Esophagus (tissue), 2 donors: ENCODE data around the gene MGAT4C. TPM values are rescaled to one million over a fixed set of nuclear protein-coding genes. Genes with fewer than 3 reads are reported as not detected.
"Not testable (repeated sequence)": the region's sequence is repeated elsewhere in the genome, so short reads cannot be mapped to it uniquely, and the experiment has no call there.

ENCODE experiments used
- H3K27ac ChIP-seq, 2 donors: one replicate each; pipeline ENCODE4 v1.5.1; 2013; ENCODE audit warnings: low read depth in 2 of 2, mild to moderate bottlenecking in 2 of 2, inconsistent platforms in 1 of 2, low read length in 1 of 2, moderate library complexity in 1 of 2
- H3K27me3 ChIP-seq, 2 donors: one replicate each; pipeline ENCODE4 v1.6.1; 2013; ENCODE audit warnings: low read length in 2 of 2, control low read depth in 1 of 2, mild to moderate bottlenecking in 1 of 2; ENCODE audit not compliant: insufficient read depth in 2 of 2, control insufficient read depth in 1 of 2
- H3K36me3 ChIP-seq, 2 donors: one replicate each; pipeline ENCODE4 v1.6.1; 2013; ENCODE audit warnings: low read length in 1 of 2; ENCODE audit not compliant: control insufficient read depth in 2 of 2, insufficient read depth in 2 of 2
- H3K4me1 ChIP-seq, 2 donors: one replicate each; pipeline ENCODE4 v1.6.1; 2013; ENCODE audit warnings: low read length in 1 of 2; ENCODE audit not compliant: control insufficient read depth in 2 of 2, insufficient read depth in 2 of 2
- H3K4me3 ChIP-seq, 2 donors: one replicate each; pipeline ENCODE4 v1.5.1; 2013; ENCODE audit warnings: low read length in 2 of 2, mild to moderate bottlenecking in 2 of 2, low read depth in 1 of 2, moderate library complexity in 1 of 2
- H3K9me3 ChIP-seq, 2 donors: one replicate each; pipeline ENCODE4 v1.6.1; 2013; ENCODE audit warnings: mild to moderate bottlenecking in 2 of 2, low read depth in 1 of 2, low read length in 1 of 2, moderate library complexity in 1 of 2; ENCODE audit not compliant: control insufficient read depth in 2 of 2, insufficient read depth in 1 of 2
- WGBS, 2 donors: extraction: QIAGEN DNeasy Blood & Tissue Kit; methylation state at CpG; one replicate each; pipeline ENCODE4 v1.1.7; 2013; 5-methylcytosine and 5-hydroxymethylcytosine counted together
- polyA plus RNA-seq, 2 donors: library from polyadenylated mRNA; stranded (reverse); fragments of 200-250 nt; gene quantifications; one replicate each; pipeline ENCODE4 v1.2.3, GENCODE V29; 2013
- donor health status: healthy with polysubstance abuse.
- donor health status: Bipolar disorder and iron deficiency.

The MGAT4C gene
- polyA plus RNA-seq, 2 donors = under 0.01 to 0.04 TPM

DNA sequence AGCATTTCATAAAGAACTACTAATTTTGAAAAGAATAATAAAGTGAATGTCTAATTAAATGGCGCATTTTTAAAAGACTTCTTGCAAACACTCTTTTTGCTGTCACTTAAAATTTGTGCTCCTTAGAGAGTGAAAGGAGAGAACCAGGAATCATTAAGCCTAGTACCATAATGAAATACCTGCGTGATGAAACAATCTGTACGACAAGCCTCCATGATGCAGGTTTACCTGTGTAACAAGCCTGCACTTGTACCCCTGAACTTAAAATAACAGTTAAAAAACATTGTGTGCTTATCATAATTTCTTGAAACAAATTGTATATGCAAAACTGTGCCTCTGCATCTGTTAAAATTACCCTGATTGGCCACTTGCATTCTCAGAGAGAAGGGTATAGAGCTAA lies 108.1 kb downstream of the MGAT4C start:
- H3K27ac ChIP-seq = no peak overlapping the region
- H3K4me3 ChIP-seq = no peak overlapping the region
- no peaks in the 10 kb centered on the region for H3K27me3 ChIP-seq
- H3K4me1 ChIP-seq = no peaks in the 10 kb centered on the region
- no peaks in the 10 kb centered on the region for H3K9me3 ChIP-seq
- H3K36me3 ChIP-seq = no peaks in the 10 kb centered on the region
- 47 to 70% methylated on average over 3 of the region's 3 CpGs for WGBS, 2 donors

DNA sequence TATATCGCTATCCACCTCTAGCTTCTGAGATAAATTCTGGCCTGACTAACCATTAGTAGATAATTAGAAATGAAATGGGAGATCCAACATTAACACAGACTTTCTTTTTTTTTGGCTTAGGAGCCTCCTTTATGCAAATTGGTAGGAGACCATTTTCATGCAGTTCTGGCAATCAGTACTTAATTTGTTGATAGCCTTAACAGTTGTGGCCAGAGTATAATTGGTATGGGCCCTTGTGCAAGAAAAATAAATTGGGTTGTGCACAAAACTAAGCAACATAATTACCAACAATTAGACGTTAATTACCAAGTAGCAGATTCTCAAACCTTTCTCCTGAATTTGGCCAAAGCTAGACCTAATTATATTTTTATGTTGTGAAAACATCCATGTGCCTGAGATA lies 111.0 kb downstream of the MGAT4C start:
- H3K9me3 ChIP-seq = no peaks in the 10 kb centered on the region
- no peak overlapping the region for H3K4me3 ChIP-seq
- H3K36me3 ChIP-seq = no peaks in the 10 kb centered on the region
- H3K27me3 ChIP-seq = no peaks in the 10 kb centered on the region
- H3K4me1 ChIP-seq = no peaks in the 10 kb centered on the region
- no peak overlapping the region for H3K27ac ChIP-seq
- 81 to 94% methylated on average over 2 of the region's 2 CpGs for WGBS, 2 donors

DNA sequence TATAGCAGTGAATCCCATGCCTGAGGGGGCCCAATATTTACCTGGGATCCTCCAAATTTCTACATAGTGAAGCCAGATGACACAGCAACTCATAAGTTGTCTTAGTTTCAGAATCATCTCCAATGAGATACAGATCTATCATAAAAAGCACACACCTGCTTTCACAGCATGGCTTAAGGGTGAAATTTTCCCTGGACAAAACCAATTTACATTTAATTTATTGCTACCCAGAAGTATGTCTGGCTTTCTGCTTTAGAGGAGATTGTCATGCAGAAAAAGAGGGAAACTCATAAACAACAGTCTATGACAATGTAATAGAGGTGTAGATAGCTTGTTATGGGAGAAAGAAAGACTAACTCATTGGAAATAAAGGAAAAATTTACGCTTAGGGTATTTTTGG lies 113.0 kb downstream of the MGAT4C start:
- H3K4me1 ChIP-seq = no peaks in the 10 kb centered on the region
- WGBS, 2 donors = 90 to 91% methylated on average over 1 of the region's 1 CpG
- no peaks in the 10 kb centered on the region for H3K9me3 ChIP-seq

DNA sequence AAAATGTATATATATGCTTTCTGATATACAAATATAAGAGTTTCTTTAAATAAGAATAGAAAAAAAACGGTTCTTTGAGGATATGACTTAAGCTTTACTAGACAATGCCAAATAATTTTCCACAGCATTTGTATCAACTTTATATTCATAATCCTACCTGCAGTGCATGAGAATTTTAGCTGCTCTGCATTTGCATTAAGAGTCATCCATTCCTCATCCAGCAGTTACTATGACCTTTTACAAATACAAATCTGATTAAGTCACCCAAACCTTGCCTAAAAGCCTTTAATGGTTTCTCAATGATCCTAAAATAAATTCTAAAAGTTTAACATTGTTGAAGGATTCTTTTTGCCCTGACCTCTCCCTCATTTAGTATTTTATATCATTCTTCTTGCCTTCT lies 116.5 kb downstream of the MGAT4C start:
- no peaks in the 10 kb centered on the region for H3K36me3 ChIP-seq
- H3K4me1 ChIP-seq = no peaks in the 10 kb centered on the region
- no peaks in the 10 kb centered on the region for H3K27me3 ChIP-seq
- no peak overlapping the region for H3K4me3 ChIP-seq
- WGBS, 2 donors = 59 to 60% methylated on average over 1 of the region's 1 CpG
- no peaks in the 10 kb centered on the region for H3K9me3 ChIP-seq
- no peak overlapping the region for H3K27ac ChIP-seq

More for the DNA sequence above, 113.0 kb downstream of the MGAT4C start:
- H3K27me3 ChIP-seq = no peaks in the 10 kb centered on the region
- H3K4me3 ChIP-seq = no peak overlapping the region
- H3K27ac ChIP-seq = no peak overlapping the region
- H3K36me3 ChIP-seq = no peaks in the 10 kb centered on the region

DNA sequence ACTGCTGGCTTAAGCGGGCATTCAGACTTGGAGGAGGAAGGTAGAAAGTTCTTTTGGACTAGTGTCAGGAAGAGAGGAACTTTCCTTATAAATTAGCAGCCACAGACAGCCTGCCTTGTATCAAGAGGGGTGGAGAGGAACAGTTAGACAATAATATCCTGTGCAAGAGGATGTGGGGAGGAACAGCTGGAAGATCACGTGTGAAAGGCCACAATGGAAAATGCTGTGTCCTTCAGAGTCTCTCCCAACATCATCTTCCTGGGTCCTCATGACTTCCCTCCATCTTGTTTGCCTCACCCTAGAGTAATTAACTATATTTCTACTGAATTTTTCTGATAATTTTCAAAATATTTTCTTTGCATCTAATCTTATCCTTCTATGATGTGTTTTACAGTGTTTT lies 117.4 kb downstream of the MGAT4C start:
- H3K9me3 ChIP-seq = no peaks in the 10 kb centered on the region
- H3K27me3 ChIP-seq = no peaks in the 10 kb centered on the region
- no peaks in the 10 kb centered on the region for H3K36me3 ChIP-seq
- 68 to 72% methylated on average over 2 of the region's 2 CpGs for WGBS, 2 donors
- H3K4me3 ChIP-seq = no peak overlapping the region
- H3K4me1 ChIP-seq = no peaks in the 10 kb centered on the region
- no peak overlapping the region for H3K27ac ChIP-seq

DNA sequence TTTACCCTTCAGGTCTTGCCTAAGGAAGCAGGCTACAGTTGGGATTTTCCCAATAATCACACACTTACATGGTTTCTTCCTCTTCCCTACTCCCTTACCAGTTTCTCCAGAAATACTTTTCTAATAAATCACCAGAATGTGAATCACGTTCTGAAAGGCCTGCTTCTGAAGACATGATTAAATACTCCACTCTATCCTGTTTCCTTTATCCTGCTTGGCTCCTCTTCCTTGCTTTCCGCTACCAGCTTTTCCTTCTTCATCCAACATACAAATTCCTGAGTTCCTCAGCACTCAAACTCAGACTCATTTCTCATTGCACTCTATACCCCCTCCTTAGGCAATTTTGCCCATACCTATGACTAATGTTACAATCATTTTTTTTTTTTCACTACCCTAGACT lies 118.3 kb downstream of the MGAT4C start:
- Histone ChIP-seq H3K36me3 (no peaks in the 10 kb centered on the region), H3K27me3 (no peaks in the 10 kb centered on the region), H3K27ac (no peak overlapping the region), H3K4me1 (no peaks in the 10 kb centered on the region), H3K4me3 (no peak overlapping the region), H3K9me3 (no peaks in the 10 kb centered on the region)
- 39 to 52% methylated on average over 2 of the region's 2 CpGs for WGBS, 2 donors

DNA sequence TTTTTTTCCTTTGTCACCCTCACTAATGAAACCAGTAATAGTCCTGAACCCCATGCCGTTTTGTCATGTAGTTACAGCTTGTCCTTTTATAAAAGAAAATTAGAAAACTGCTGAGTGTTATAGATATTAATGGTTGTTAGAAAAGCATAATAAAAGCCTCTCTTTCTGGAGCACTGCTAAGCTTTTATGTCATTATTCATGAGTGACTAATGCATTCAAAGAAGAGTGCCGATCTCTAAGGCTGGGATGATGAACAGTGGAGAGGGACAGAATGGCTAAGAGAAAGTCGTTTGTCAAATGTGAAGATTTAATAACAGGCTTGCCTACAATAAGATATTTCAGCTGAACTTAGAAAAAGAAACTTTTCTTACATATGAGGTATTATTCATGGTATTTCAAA lies 121.6 kb downstream of the MGAT4C start:
- Histone ChIP-seq H3K4me3 (no peak overlapping the region), H3K36me3 (no peaks in the 10 kb centered on the region), H3K27me3 (no peaks in the 10 kb centered on the region), H3K9me3 (no peaks in the 10 kb centered on the region), H3K4me1 (no peaks in the 10 kb centered on the region), H3K27ac (no peak overlapping the region)
- 44 to 50% methylated on average over 3 of the region's 3 CpGs for WGBS, 2 donors

DNA sequence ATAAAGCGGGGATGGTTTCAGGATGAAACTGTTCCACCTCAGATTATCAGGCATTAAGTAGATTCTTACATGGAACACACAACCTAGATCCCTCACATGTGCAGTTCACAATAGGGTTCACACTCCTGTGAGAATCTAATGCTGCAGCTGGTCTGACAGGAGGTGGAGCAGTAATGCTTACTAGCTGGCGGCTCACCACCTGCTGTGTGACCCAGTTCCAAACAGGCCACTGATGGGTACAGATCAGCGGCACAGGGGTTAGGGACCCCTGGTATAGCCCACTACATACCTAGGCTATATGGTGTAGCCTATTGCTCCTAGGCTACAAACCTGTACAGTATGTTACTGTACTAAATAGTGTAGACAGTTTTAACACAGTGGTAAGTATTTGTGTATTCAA lies 129.3 kb downstream of the MGAT4C start:
- not testable (repeated sequence) for H3K27ac ChIP-seq, H3K4me1 ChIP-seq, H3K36me3 ChIP-seq, H3K4me3 ChIP-seq, H3K9me3 ChIP-seq, H3K27me3 ChIP-seq
- WGBS, 2 donors = 81 to 90% methylated on average over 3 of the region's 3 CpGs

DNA sequence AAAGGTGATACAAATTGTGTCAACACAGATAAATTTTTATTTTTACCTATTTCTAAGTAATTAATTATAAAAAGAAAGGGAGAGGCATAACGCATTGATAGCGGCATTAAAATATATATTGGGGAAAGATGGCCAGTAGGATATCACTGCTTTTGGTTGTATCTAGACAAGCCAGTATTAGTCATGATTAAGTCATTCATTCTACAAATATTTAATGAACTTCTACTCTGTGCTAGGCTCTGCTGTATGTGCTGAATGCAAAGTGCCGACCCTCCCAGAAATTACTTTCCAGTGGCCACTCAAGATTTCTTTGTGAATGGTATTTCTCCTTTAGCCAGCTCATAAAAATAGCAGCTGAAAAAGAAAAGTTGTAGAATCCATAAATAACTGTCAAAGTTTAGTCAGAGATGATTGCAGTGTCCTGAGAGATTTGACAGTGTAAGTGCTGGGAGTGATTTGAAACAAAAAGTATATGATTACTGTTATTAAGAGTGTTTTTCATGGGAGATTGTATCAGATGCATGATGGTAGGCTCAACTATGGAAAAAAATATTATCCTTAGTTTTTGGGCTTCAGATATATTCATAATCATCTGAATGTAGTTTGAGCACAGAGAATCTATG lies 133.2 kb downstream of the MGAT4C start:
- H3K36me3 ChIP-seq = no peaks in the 10 kb centered on the region
- no peaks in the 10 kb centered on the region for H3K9me3 ChIP-seq
- no peak overlapping the region for H3K4me3 ChIP-seq
- no peaks in the 10 kb centered on the region for H3K27me3 ChIP-seq
- 50 to 77% methylated on average over 3 of the region's 3 CpGs for WGBS, 2 donors
- H3K4me1 ChIP-seq = no peaks in the 10 kb centered on the region
- no peak overlapping the region for H3K27ac ChIP-seq

DNA sequence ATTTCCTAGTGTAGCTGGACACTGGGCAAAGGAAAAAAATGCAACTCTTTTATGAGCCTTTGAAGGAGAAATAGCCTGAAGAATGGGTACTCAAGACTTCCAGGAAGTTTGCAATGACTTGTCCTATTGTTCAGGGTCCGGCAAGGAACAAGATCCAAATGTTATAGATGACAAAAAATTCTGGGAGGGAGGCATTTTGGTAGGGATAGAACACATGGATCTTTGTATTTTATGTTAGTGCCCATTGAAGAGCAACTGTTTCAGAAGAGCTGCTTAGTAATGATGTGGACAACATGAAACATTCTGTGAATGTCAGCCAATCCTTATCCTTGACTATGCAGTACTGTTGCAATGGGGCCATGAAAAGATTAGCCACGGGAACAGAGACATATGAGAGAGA lies 138.0 kb downstream of the MGAT4C start:
- H3K4me3 ChIP-seq = no peak overlapping the region
- WGBS, 2 donors = 58 to 59% methylated on average over 2 of the region's 2 CpGs
- H3K27me3 ChIP-seq = no peaks in the 10 kb centered on the region
- H3K27ac ChIP-seq = no peak overlapping the region
- no peaks in the 10 kb centered on the region for H3K4me1 ChIP-seq
- no peaks in the 10 kb centered on the region for H3K9me3 ChIP-seq
- H3K36me3 ChIP-seq = no peaks in the 10 kb centered on the region
